GM18858 (cell line): Measurements from ENCODE around the gene ABLIM3.

Source experiments
- ATAC-seq: cut with Tn5 transposase; IDR thresholded peaks from one replicate; pipeline ENCODE4 v1.9.1; 2021; ENCODE audit not compliant: unreplicated experiment

Gene ABLIM3

DNA sequence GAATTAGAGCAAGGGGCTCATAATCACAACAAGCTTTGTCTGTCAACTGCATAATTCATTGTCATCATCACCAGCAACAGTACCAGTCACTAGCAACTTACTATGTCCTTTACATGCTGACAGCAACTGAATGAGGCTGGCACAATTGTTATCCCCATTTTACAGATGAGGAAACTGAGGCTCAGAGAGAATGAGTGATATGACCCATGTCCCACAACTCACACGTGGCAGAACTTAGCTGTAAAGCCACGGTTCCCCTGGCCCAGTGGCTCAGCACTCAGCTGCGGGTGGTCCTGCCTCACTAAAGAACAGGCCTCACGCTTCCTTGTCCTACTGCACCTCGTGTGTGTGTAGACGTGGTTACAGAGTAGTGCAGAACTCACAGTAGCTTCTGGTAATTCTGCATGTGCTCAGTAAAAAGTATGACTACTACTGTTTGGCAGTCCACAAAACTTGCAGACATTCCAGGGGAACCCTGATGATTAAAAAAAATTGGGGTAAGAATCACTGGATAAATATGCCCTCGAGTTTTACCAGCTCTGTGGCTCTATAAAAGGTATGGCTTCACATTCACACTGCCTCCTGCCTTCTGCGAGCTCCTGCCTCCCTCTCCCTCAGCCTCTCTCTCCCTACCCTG is 160.6 kb downstream of the ABLIM3 start:
- no peak for ATAC-seq

DNA sequence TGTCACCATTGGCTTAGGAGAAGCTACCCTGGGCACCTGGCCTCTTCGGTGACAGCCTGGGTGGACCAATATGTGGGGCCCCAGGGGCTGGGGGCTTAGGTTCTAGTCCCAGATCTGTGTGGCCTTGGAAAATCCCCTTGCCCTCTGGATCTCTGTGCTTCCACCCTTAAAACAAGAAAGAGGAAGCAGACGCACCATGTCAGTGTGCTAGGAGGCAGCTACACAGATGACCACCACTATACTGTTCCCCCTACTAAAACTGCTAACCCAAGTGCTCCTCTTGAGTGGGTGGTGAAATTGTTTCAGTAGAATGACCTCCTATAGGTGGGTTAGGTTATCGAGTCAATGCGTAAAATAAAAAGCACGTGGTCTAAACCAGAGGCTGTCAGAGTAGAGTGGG is 161.3 kb downstream of the ABLIM3 start:
- no peak for ATAC-seq

DNA sequence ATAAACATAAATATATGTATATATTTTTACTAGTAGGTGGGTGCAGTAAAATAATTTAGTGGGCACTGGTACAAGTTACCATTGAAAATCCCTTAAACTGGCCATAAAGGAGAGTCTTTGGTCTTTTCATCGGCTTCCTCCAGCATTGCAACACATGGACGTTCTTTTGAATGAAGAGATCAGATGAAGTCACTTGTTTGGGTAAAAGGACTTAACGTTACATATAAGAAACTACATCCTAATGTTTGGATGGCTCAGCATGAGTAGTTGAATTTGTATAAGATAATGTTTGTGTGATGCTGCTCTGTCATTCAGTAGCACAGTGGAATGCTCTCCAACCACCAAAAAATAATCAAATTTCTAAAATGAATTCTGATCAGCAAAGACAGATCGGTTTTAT is 161.9 kb downstream of the ABLIM3 start:
- ATAC-seq: no peak

DNA sequence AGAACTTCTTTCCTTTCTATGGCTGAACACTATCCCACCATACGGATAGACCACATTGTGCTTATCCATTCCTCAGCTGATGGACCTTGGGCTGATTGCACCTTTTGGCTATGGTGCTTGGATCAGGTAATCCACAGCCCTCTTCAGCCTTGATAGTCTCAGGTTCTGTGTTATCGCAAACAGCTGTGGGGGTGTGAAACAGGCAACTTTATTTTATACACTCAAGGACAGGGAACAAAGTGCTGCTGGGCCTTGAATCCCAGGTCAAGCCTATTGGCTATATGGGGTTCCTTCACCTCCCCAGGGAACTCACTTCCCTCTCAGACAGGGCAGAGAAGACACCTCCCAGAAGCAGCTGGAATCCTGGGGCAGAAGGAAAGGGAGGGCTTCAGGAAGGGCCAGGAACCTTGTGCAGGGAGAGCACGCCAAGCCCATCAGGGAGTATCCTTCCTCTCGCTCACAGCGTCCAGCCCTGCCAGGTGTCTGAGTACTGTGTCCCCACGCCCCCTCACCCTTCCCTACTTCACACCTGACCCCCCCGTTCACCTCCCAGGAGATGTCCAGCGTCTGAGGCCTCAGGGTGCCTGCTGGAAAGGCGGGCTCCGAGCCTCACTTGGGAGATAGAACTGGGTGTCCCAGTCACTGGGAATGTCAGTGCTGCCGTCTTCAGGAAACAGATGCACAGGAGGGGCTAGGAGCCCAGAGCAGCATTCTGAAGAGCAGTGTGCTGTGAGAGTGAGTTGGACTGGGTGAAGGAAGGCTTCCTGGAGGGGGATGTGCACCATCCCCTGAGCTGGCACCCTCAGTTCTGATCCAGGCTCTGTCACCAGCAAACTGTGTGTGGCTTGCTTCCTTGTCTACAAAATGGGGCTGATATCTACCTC is 163.1 kb downstream of the ABLIM3 start:
- ATAC-seq: no peak

DNA sequence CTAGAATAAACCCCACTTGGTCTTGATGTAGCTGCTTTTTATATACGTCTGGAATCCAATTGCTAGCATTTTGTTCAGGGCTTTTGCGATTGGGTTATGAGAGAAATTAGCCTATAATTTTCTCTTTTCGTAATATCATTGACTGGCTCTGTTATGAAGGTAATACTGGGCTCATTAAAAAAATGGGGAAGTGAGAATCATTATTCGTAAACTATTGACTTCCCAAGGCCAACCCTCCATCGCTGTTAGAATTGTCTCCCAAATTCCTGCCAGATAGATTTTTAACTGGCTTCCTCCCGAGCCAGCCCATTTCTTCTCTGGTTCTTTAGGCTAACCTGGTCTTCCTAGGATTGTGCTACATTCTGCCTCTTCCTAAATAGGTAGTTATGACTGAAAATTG is 168.1 kb downstream of the ABLIM3 start:
- no peak for ATAC-seq
